C4-2B (cell line): Measurements from ENCODE around the gene RNF130.

ENCODE experiments used
- CTCF ChIP-seq: fragments of 450-650 bp; conservative IDR thresholded peaks from 2 replicates; pipeline ENCODE4 v1.5.1; 2017; ENCODE audit warnings: mild to moderate bottlenecking
- ZFX ChIP-seq: fragments of 450-650 bp; IDR thresholded peaks from 2 replicates; pipeline ENCODE4 v1.6.1; 2017

- TF ChIP-seq CTCF (no peak), ZFX (no peak)
Measured at GRCh38 chr5:179973391-179973790, 98.2 kb downstream of the RNF130 start.
